Activated CD8-positive, alpha-beta T cell treated with anti-CD3 and anti-CD28 coated beads for 36 hours (primary cell): ENCODE data around the gene LMAN2. TPM values are rescaled to one million over a fixed set of nuclear protein-coding genes. Genes with fewer than 3 reads are reported as not detected.

Experiments used
- ATAC-seq: fragments of 200-7000 bp; cut with Tn5 transposase; one replicate; pipeline ENCODE4 v1.10.0; 2021; ENCODE audit warnings: mild to moderate bottlenecking, moderate library complexity
- CTCF ChIA-PET: fragments of 350-600 bp; sonication (Branson Sonifier 250); formaldehyde crosslinking; loops from one replicate; lab custom pipeline; 2021; ENCODE audit warnings: antibody characterized with exemption; lab: Charles Lee
- POLR2A ChIA-PET: fragments of 350-600 bp; sonication (Branson Sonifier 250); formaldehyde crosslinking; loops from one replicate; lab custom pipeline; 2021; ENCODE audit warnings: antibody characterized with exemption; lab: Charles Lee
- DNase-seq: peaks from one replicate; pipeline ENCODE4 v3.0.0-alpha.2; 2020
- H3K27ac Mint-ChIP-seq: one replicate; pipeline ENCODE4 v1.8.0; 2021; ENCODE audit warnings: mild to moderate bottlenecking, mixed read lengths
- H3K27me3 Mint-ChIP-seq: one replicate; pipeline ENCODE4 v1.8.0; 2021; ENCODE audit warnings: mixed read lengths
- H3K36me3 Mint-ChIP-seq: one replicate; pipeline ENCODE4 v1.8.0; 2021; ENCODE audit warnings: low read depth, mixed read lengths
- H3K4me1 Mint-ChIP-seq: one replicate; pipeline ENCODE4 v1.8.0; 2021; ENCODE audit warnings: low read depth, mixed read lengths
- H3K4me3 Mint-ChIP-seq: one replicate; pipeline ENCODE4 v1.8.0; 2021; ENCODE audit warnings: mild to moderate bottlenecking, moderate library complexity, mixed read lengths
- H3K9me3 Mint-ChIP-seq: one replicate; pipeline ENCODE4 v1.8.0; 2021; ENCODE audit warnings: mixed read lengths
- intact Hi-C: fragments of 100-400 bp; cut with micrococcal nuclease; formaldehyde crosslinking; loops from one replicate; pipeline ENCODE4 v1.10.0; 2022
- total RNA-seq, 2 experiments: library from RNA; stranded (reverse); gene quantifications; one replicate each; pipeline ENCODE4 v1.2.3, GENCODE V29; 2021
- TF ChIP-seq, protein P1 (sequence below): fragments of 200-600 bp; IDR thresholded peaks from one replicate; pipeline ENCODE4 v1.8.0; 2022; ENCODE audit warnings: antibody characterized with exemption, mild to moderate bottlenecking

Gene LMAN2
- total RNA-seq, 2 experiments from 2014 or later, result 79.9 to 87.5 TPM

DNA sequence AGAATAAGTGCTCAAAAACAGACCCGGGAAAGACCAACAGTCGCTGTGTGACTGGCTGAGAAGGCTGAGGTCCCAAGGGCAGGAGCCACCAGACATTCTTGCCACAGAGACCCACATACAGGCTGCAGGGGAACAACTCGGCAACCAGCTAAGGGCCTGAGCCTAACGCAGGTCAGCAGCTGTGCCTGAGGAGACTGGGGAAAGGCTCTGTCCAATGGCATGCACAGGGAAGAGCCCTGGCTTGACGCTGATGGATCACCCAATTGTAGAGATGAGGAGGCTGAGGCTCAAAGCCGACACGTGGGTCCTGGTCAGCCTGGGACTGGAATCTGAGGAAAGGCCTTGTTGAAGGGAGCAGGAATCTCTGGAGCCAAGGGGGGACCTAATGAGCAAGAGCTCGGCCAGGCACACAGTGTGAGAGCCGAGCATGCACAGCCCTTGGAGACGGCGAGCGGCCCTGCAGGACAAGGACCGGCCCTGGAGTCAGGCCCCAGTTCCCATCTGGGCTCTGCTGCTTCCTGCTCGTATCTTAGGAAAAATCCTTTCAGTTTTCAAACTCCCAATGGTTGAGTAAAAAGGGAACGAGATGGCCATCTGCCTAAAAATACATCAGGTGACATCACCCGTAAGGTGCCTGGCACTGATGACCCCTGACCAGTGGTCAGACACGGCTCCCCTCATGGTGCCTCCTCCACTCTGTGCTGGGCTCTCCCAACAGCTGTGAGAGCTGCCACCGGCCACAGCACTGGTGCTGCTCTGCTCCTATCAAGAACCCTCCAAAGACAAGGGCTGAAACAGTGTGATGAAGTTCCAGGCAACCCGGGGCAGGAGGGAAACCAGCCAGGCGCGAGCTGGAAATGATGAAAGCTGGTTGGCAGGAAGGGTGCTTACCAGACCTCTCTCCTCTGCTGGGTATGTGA is 16.4 kb downstream of the LMAN2 start:
- no peak for DNase-seq
- ChIA-PET CTCF (interaction anchor here (1.0 to 7.1 kb wide), 7 partner anchors 11 to 120 kb away, joined by 3 to 41 read pairs (median 6); partner anchors contain the start of gene MXD3), POLR2A (interaction anchor here (0.9 to 2.0 kb wide), 4 partner anchors 16 to 143 kb away, joined by 3 to 6 read pairs (median 4); partner anchors contain the start of gene MXD3)
- no peak overlapping the region for H3K27ac Mint-ChIP-seq
- ATAC-seq, result no peak
- H3K4me3 Mint-ChIP-seq, result no peak overlapping the region
- TF ChIP-seq, protein P1, sequence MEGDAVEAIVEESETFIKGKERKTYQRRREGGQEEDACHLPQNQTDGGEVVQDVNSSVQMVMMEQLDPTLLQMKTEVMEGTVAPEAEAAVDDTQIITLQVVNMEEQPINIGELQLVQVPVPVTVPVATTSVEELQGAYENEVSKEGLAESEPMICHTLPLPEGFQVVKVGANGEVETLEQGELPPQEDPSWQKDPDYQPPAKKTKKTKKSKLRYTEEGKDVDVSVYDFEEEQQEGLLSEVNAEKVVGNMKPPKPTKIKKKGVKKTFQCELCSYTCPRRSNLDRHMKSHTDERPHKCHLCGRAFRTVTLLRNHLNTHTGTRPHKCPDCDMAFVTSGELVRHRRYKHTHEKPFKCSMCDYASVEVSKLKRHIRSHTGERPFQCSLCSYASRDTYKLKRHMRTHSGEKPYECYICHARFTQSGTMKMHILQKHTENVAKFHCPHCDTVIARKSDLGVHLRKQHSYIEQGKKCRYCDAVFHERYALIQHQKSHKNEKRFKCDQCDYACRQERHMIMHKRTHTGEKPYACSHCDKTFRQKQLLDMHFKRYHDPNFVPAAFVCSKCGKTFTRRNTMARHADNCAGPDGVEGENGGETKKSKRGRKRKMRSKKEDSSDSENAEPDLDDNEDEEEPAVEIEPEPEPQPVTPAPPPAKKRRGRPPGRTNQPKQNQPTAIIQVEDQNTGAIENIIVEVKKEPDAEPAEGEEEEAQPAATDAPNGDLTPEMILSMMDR, result no peak
- peaks cover 11% of the 10 kb centered on the region for H3K4me1 Mint-ChIP-seq
- H3K9me3 Mint-ChIP-seq, result no peaks in the 10 kb centered on the region
- H3K36me3 Mint-ChIP-seq, result peaks cover 36% of the 10 kb centered on the region
- intact Hi-C loops, result no loop called here
- no peaks in the 10 kb centered on the region for H3K27me3 Mint-ChIP-seq

DNA sequence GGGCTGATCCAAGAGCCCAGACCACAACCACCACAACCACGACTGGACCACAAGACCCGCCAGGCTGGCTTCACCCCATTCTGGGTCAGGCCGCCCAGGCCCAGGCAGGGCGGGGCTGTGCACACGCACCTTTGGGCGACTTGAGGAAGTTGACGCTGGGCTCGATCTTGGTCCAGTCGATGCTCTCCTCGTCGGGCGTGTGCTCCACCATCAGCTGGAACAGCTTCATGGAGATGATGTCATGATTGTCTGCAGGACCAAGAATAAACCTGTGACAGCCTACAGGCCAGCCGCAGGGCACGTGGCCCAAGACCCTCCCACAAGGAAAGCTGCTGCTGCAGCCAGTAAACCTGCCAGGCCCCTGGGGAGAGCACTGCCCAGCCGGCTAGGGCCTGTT is 17.3 kb downstream of the LMAN2 start:
- no peak overlapping the region for H3K27ac Mint-ChIP-seq
- peaks cover 35% of the 10 kb centered on the region for H3K36me3 Mint-ChIP-seq
- POLR2A ChIA-PET, result interaction anchor here (1.0 to 2.0 kb wide), 2 partner anchors 16 to 144 kb away, joined by 3 to 6 read pairs; no protein-coding TSS in a partner anchor
- intact Hi-C loops, result no loop called here
- no peak overlapping the region for H3K4me3 Mint-ChIP-seq
- TF ChIP-seq, protein P1, result no peak
- no peaks in the 10 kb centered on the region for H3K27me3 Mint-ChIP-seq
- H3K9me3 Mint-ChIP-seq, result no peaks in the 10 kb centered on the region
- no peak for ATAC-seq
- no peak for DNase-seq
- CTCF ChIA-PET, result interaction anchor here (0.8 to 7.1 kb wide), 5 partner anchors 16 to 121 kb away, joined by 3 to 41 read pairs (median 5); no protein-coding TSS in a partner anchor
- peaks cover 3% of the 10 kb centered on the region for H3K4me1 Mint-ChIP-seq

DNA sequence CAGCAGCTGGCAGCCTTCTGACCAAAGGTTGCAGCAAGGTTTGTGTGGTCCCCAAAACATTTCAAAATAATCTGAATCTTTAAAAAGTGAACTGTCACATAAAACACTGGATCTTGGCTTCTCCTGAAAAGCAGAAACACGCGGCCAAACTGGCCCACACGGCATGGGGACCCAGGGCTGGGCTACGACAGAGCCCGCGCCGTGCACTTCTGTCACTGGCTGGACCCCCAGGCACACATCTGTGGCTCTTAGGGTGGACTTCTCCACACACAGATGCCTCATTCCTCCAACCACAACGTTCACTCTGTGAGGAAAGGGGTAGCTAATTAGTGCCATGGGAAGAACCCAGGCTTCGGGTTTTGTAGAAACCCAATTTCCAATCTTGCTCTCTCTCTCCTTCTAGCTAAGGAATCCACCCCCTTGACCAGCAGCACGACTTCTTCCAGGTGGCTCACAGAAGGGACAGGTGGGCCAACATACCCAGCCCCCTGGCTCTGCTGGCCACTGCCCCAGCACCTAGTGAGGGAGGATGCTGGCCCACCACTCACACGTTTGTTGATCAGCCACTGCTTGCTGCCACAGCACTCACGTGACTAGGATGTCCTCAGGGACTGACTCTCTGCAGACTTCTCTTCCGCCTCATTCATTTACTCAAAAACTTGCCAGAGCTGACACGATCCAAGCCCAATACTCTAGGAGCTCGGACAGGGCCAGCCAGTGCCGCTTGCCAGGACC is 17.9 kb downstream of the LMAN2 start:
- intact Hi-C loops, result no loop called here
- Mint-ChIP-seq H3K9me3 (no peaks in the 10 kb centered on the region), H3K4me3 (no peak overlapping the region), H3K27me3 (no peaks in the 10 kb centered on the region), H3K4me1 (peaks cover 3% of the 10 kb centered on the region), H3K36me3 (peaks cover 35% of the 10 kb centered on the region), H3K27ac (no peak overlapping the region)
- no peak for DNase-seq
- ChIA-PET CTCF (interaction anchor here (0.8 to 7.1 kb wide), 6 partner anchors 16 to 121 kb away, joined by 3 to 41 read pairs (median 4); no protein-coding TSS in a partner anchor), POLR2A (interaction anchor here (1.0 to 2.0 kb wide), 2 partner anchors 17 to 144 kb away, joined by 3 to 6 read pairs; no protein-coding TSS in a partner anchor)
- no peak for ATAC-seq
- TF ChIP-seq, protein P1, result no peak

DNA sequence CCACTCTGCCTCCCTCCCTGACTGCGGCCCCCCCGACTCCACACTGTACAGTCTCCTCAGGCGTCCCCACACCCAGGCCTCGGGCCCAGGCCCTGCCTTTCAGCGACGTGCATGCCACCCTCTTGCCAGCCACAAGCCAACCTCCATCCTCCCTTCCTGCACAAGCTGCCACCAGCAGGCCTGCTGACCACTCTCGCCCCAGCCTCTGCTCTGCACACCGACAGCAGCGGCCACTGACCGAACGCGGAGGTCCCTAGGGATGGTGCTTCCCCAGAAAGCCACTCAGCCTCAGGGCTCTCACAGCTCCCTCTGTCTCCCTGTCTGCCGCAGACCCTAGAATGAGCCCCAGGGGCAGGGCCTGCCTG is 18.6 kb downstream of the LMAN2 start:
- no peak for DNase-seq
- Mint-ChIP-seq H3K4me1 (peaks cover 7% of the 10 kb centered on the region), H3K36me3 (peaks cover 34% of the 10 kb centered on the region), H3K9me3 (no peaks in the 10 kb centered on the region), H3K27me3 (no peaks in the 10 kb centered on the region), H3K4me3 (no peak overlapping the region), H3K27ac (no peak overlapping the region)
- ChIA-PET POLR2A (interaction anchor here (2.0 kb wide), 2 partner anchors 13 to 18 kb away, joined by 6 to 8 read pairs; no protein-coding TSS in a partner anchor), CTCF (interaction anchor here (0.8 to 7.1 kb wide), 3 partner anchors 15 to 57 kb away, joined by 3 to 41 read pairs (median 5); no protein-coding TSS in a partner anchor)
- TF ChIP-seq, protein P1, result no peak
- no peak for ATAC-seq
- intact Hi-C loops, result no loop called here
